Neural cell (in vitro differentiated cells): ENCODE measurements around the gene SPTBN1. TPM values are rescaled to one million over a fixed set of nuclear protein-coding genes. Genes with fewer than 3 reads are reported as not detected.

Source experiments
- H2AFZ ChIP-seq: fragments of 200-600, 300-800 bp; sonication (generic), shearing (Covaris generic); 2 replicates; pipeline ENCODE4 v1.6.0; 2014; ENCODE audit warnings: low read depth, mild to moderate bottlenecking, antibody characterized with exemption, low read length, moderate library complexity
- H3F3A ChIP-seq: fragments of 200-600 bp; shearing (Covaris generic); 2 replicates; pipeline ENCODE4 v1.6.1; 2016; ENCODE audit warnings: mild to moderate bottlenecking, moderate library complexity, mixed read lengths, antibody characterized with exemption, low read length; ENCODE audit not compliant: insufficient read depth, poor library complexity, severe bottlenecking
- H3K27ac ChIP-seq: fragments of 200-600, 300-800 bp; sonication (generic), shearing (Covaris generic); 2 replicates; pipeline ENCODE4 v1.5.1; 2014; ENCODE audit warnings: mild to moderate bottlenecking, low read length, moderate library complexity
- H3K27me3 ChIP-seq: fragments of 300-800, 200-600 bp; sonication (generic), shearing (Covaris generic); 2 replicates; pipeline ENCODE4 v1.6.0; 2014; ENCODE audit warnings: mild to moderate bottlenecking, low read depth, low read length, moderate library complexity; ENCODE audit not compliant: insufficient read depth
- H3K36me3 ChIP-seq: fragments of 300-800, 200-600 bp; sonication (generic), shearing (Covaris generic); 2 replicates; pipeline ENCODE4 v1.5.1; 2014; ENCODE audit warnings: mild to moderate bottlenecking, antibody characterized with exemption, low read length, moderate library complexity; ENCODE audit not compliant: insufficient read depth
- H3K4me2 ChIP-seq: fragments of 300-800, 200-600 bp; sonication (generic), shearing (Covaris generic); 2 replicates; pipeline ENCODE4 v1.6.0; 2014; ENCODE audit warnings: mild to moderate bottlenecking, low read length
- H3K4me3 ChIP-seq: fragments of 300-800, 200-600 bp; sonication (generic), shearing (Covaris generic); 2 replicates; pipeline ENCODE4 v1.5.1; 2014; ENCODE audit warnings: mild to moderate bottlenecking, low read length, moderate library complexity
- H3K79me2 ChIP-seq: fragments of 200-600 bp; shearing (Covaris generic); replicated peaks from 2 replicates; pipeline ENCODE4 v1.6.0; 2014; ENCODE audit warnings: mild to moderate bottlenecking, low read length, moderate library complexity; ENCODE audit not compliant: insufficient read depth
- H3K9ac ChIP-seq: fragments of 300-800, 200-600 bp; sonication (generic), shearing (Covaris generic); 2 replicates; pipeline ENCODE4 v1.6.1; 2016; ENCODE audit warnings: mild to moderate bottlenecking, low read length, mixed read lengths
- H3K9me2 ChIP-seq: fragments of 200-600 bp; shearing (Covaris generic); 2 replicates; pipeline ENCODE4 v1.6.1; 2016; ENCODE audit warnings: mild to moderate bottlenecking, low read length, mixed read lengths; ENCODE audit not compliant: insufficient read depth
- H3K9me3 ChIP-seq: fragments of 200-600, 300-800 bp; sonication (generic), shearing (Covaris generic); 2 replicates; pipeline ENCODE4 v1.6.1; 2016; ENCODE audit warnings: mild to moderate bottlenecking, mixed run types, low read length, moderate library complexity, mixed read lengths
- H4K20me1 ChIP-seq: fragments of 200-600 bp; shearing (Covaris generic); 2 replicates; pipeline ENCODE4 v1.6.1; 2016; ENCODE audit warnings: mild to moderate bottlenecking, mixed run types; ENCODE audit not compliant: insufficient read depth
- EP300 ChIP-seq: fragments of 450-650 bp; conservative IDR thresholded peaks from 2 replicates; pipeline ENCODE4 v1.6.1; 2014; ENCODE audit warnings: antibody characterized with exemption, mild to moderate bottlenecking, moderate library complexity; ENCODE audit not compliant: poor library complexity, severe bottlenecking
- EZH2 ChIP-seq: fragments of 200-600, 300-800 bp; shearing (Covaris generic), sonication (generic); IDR thresholded peaks from 2 replicates; pipeline ENCODE4 v1.6.1; 2014; ENCODE audit warnings: antibody characterized with exemption, low read length, borderline replicate concordance, mild to moderate bottlenecking; ENCODE audit not compliant: insufficient read depth, poor library complexity, severe bottlenecking
- MXI1 ChIP-seq: fragments of 450-650 bp; conservative IDR thresholded peaks from 2 replicates; pipeline ENCODE4 v1.6.1; 2014; ENCODE audit warnings: antibody characterized with exemption, mild to moderate bottlenecking; ENCODE audit not compliant: poor library complexity, severe bottlenecking
- POLR2AphosphoS5 ChIP-seq: IDR thresholded peaks from 2 replicates; pipeline ENCODE4 v1.6.1; 2012
- RAD21 ChIP-seq: fragments of 450-650 bp; conservative IDR thresholded peaks from 2 replicates; pipeline ENCODE4 v1.6.1; 2014; ENCODE audit warnings: antibody characterized with exemption, mild to moderate bottlenecking, moderate library complexity
- SMC3 ChIP-seq: fragments of 450-650 bp; conservative IDR thresholded peaks from 2 replicates; pipeline ENCODE4 v1.6.1; 2014; ENCODE audit warnings: antibody characterized with exemption, mild to moderate bottlenecking, moderate library complexity; ENCODE audit not compliant: poor library complexity
- TAF1 ChIP-seq: IDR thresholded peaks from 2 replicates; pipeline ENCODE4 v1.6.1; 2012; ENCODE audit warnings: low read depth
- polyA plus RNA-seq: library from polyadenylated mRNA; depleted of rRNA; stranded (reverse); fragments of >200 nt; gene quantifications from 2 replicates; pipeline ENCODE4 v1.2.3, GENCODE V29; 2014
- TF ChIP-seq, protein P1 (sequence below): IDR thresholded peaks from 2 replicates; pipeline ENCODE4 v1.6.1; 2012; ENCODE audit warnings: borderline replicate concordance
- TF ChIP-seq, protein P2 (sequence below): fragments of 450-650 bp; IDR thresholded peaks from 2 replicates; pipeline ENCODE4 v1.5.1; 2014; ENCODE audit warnings: antibody characterized with exemption, mild to moderate bottlenecking, moderate library complexity; ENCODE audit not compliant: poor library complexity, severe bottlenecking

Gene SPTBN1
- polyA plus RNA-seq, 1 donor from 2014 or later: 92.1 TPM

DNA sequence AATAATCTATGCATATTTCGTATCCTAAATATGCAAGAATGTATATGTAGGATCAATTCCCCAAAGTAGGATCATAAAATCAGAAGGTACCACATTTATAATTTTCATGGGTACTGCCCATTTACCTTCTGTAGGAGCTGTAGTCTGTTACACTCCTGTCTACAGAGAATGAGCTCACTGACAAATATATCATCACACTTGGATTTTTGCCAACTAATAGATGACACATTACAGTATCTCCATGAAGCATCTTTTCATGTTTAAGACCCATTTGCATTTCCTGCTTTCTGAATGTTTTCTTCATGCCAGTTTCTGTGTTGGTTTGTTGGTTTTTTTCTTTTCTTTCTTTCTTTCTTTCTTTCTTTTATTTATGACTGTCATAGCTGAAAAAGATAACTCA, 196.4 kb downstream of the SPTBN1 start:
- no peak overlapping the region for H3K4me3 ChIP-seq
- H3K4me2 ChIP-seq: no peak overlapping the region
- no peaks in the 10 kb centered on the region for H3K9me3 ChIP-seq
- TF ChIP-seq EZH2: no peak
- TF ChIP-seq, protein P1, sequence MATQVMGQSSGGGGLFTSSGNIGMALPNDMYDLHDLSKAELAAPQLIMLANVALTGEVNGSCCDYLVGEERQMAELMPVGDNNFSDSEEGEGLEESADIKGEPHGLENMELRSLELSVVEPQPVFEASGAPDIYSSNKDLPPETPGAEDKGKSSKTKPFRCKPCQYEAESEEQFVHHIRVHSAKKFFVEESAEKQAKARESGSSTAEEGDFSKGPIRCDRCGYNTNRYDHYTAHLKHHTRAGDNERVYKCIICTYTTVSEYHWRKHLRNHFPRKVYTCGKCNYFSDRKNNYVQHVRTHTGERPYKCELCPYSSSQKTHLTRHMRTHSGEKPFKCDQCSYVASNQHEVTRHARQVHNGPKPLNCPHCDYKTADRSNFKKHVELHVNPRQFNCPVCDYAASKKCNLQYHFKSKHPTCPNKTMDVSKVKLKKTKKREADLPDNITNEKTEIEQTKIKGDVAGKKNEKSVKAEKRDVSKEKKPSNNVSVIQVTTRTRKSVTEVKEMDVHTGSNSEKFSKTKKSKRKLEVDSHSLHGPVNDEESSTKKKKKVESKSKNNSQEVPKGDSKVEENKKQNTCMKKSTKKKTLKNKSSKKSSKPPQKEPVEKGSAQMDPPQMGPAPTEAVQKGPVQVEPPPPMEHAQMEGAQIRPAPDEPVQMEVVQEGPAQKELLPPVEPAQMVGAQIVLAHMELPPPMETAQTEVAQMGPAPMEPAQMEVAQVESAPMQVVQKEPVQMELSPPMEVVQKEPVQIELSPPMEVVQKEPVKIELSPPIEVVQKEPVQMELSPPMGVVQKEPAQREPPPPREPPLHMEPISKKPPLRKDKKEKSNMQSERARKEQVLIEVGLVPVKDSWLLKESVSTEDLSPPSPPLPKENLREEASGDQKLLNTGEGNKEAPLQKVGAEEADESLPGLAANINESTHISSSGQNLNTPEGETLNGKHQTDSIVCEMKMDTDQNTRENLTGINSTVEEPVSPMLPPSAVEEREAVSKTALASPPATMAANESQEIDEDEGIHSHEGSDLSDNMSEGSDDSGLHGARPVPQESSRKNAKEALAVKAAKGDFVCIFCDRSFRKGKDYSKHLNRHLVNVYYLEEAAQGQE: no peak
- H4K20me1 ChIP-seq: no peaks in the 10 kb centered on the region
- H3K79me2 ChIP-seq: no peaks in the 10 kb centered on the region
- H2AFZ ChIP-seq: no peak overlapping the region
- no peak overlapping the region for H3K27ac ChIP-seq
- H3K9me2 ChIP-seq: no peaks in the 10 kb centered on the region
- H3K36me3 ChIP-seq: peaks cover 30% of the 10 kb centered on the region
- H3F3A ChIP-seq: no peaks in the 10 kb centered on the region
- no peak overlapping the region for H3K9ac ChIP-seq
- H3K27me3 ChIP-seq: no peaks in the 10 kb centered on the region

DNA sequence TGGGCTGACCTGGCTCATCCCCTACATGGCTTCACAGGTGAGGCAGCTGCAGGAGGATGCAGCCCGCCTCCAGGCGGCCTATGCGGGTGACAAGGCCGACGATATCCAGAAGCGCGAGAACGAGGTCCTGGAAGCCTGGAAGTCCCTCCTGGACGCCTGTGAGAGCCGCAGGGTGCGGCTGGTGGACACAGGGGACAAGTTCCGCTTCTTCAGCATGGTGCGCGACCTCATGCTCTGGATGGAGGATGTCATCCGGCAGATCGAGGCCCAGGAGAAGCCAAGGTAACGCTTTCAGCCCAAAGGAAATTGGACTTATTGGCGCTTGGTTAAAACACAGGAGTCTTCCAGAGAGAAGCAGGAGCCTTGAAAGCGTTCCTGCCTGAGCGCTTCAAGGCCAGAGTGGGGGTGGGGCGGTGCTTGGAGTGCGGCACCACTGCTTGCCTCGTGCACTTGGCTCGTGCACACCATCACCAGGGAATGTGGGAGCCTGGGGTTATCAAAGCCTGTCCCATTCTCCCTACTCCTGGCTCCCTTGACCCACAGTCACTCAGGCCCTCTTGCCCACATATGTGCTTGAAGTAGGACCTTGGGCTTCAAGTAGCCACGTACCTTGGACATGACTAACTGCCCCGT, 197.6 kb downstream of the SPTBN1 start:
- H4K20me1 ChIP-seq: no peaks in the 10 kb centered on the region
- no peaks in the 10 kb centered on the region for H3K27me3 ChIP-seq
- no peaks in the 10 kb centered on the region for H3K9me2 ChIP-seq

DNA sequence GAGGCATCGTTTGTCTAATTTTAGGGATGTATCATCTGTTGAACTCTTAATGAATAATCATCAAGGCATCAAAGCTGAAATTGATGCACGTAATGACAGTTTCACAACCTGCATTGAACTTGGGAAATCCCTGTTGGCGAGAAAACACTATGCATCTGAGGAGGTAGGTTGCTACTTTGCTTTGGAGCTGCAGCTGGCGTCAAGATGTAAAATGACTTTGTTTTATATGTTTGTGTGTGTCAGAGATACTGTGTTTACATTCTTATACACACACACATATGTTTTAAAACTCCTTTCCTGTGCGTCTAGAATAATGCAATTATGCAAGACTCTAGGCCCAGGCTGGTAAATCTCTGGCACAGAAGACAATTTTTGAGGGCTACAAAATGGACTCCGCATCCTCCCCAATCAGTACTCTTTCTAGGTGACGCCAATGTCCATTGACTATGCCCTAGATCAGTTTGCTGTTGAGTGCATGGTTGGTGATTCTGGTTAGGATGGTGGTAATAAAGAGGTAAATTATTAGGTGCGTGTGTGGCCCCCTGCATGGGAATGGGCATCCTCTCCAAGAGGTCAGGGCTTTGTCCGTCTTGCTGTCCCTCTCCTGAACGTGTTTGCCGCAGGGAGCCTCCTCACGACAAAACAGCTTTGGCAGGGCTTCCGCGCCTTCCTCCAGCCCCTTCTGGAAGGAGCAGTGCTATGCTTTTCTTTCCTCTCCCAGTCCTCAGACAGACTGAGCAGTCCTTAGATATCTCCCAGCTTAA, 199.1 kb downstream of the SPTBN1 start:
- H3K4me2 ChIP-seq: no peak overlapping the region
- H3K27me3 ChIP-seq: no peaks in the 10 kb centered on the region
- no peak overlapping the region for H3K9ac ChIP-seq
- no peaks in the 10 kb centered on the region for H3K9me2 ChIP-seq
- H3K79me2 ChIP-seq: no peaks in the 10 kb centered on the region
- no peak overlapping the region for H3K27ac ChIP-seq
- no peak for TF ChIP-seq EP300
- TF ChIP-seq SMC3: no peak
- TF ChIP-seq, protein P1: no peak
- no peak for TF ChIP-seq EZH2
- no peak for TF ChIP-seq MXI1
- TF ChIP-seq, protein P2, sequence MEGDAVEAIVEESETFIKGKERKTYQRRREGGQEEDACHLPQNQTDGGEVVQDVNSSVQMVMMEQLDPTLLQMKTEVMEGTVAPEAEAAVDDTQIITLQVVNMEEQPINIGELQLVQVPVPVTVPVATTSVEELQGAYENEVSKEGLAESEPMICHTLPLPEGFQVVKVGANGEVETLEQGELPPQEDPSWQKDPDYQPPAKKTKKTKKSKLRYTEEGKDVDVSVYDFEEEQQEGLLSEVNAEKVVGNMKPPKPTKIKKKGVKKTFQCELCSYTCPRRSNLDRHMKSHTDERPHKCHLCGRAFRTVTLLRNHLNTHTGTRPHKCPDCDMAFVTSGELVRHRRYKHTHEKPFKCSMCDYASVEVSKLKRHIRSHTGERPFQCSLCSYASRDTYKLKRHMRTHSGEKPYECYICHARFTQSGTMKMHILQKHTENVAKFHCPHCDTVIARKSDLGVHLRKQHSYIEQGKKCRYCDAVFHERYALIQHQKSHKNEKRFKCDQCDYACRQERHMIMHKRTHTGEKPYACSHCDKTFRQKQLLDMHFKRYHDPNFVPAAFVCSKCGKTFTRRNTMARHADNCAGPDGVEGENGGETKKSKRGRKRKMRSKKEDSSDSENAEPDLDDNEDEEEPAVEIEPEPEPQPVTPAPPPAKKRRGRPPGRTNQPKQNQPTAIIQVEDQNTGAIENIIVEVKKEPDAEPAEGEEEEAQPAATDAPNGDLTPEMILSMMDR: no peak
- TF ChIP-seq TAF1: no peak
- no peak for TF ChIP-seq RAD21
- no peak for TF ChIP-seq POLR2AphosphoS5
- H3K36me3 ChIP-seq: peaks cover 16% of the 10 kb centered on the region
- no peaks in the 10 kb centered on the region for H3F3A ChIP-seq
- no peaks in the 10 kb centered on the region for H4K20me1 ChIP-seq
- H2AFZ ChIP-seq: no peak overlapping the region
- H3K9me3 ChIP-seq: no peaks in the 10 kb centered on the region
- H3K4me3 ChIP-seq: no peak overlapping the region

More for the DNA sequence above, 197.6 kb downstream of the SPTBN1 start:
- Histone ChIP-seq H3K9ac (no peak overlapping the region), H3F3A (no peaks in the 10 kb centered on the region), H3K79me2 (no peaks in the 10 kb centered on the region), H3K4me3 (no peak overlapping the region), H3K27ac (no peak overlapping the region), H3K36me3 (peaks cover 25% of the 10 kb centered on the region), H3K9me3 (no peaks in the 10 kb centered on the region), H2AFZ (no peak overlapping the region), H3K4me2 (no peak overlapping the region)
- no peak for TF ChIP-seq EZH2
